GM15510 (cell line): Measurements from ENCODE around the gene PAQR4.
A peak's percentile ranks its signal among the peaks of the same experiment; 100 is the strongest.

Experiments used
- POLR2A ChIP-seq: IDR thresholded peaks from 3 replicates; pipeline ENCODE4 v1.6.1; 2011; ENCODE audit warnings: borderline replicate concordance; ENCODE audit not compliant: insufficient read length; ENCODE audit errors: extremely low read depth

The PAQR4 gene

GRCh38 chr16:2971134-2971984 is 2.2 kb downstream of the PAQR4 start:
- TF ChIP-seq POLR2A = peak; percentile 13

DNA sequence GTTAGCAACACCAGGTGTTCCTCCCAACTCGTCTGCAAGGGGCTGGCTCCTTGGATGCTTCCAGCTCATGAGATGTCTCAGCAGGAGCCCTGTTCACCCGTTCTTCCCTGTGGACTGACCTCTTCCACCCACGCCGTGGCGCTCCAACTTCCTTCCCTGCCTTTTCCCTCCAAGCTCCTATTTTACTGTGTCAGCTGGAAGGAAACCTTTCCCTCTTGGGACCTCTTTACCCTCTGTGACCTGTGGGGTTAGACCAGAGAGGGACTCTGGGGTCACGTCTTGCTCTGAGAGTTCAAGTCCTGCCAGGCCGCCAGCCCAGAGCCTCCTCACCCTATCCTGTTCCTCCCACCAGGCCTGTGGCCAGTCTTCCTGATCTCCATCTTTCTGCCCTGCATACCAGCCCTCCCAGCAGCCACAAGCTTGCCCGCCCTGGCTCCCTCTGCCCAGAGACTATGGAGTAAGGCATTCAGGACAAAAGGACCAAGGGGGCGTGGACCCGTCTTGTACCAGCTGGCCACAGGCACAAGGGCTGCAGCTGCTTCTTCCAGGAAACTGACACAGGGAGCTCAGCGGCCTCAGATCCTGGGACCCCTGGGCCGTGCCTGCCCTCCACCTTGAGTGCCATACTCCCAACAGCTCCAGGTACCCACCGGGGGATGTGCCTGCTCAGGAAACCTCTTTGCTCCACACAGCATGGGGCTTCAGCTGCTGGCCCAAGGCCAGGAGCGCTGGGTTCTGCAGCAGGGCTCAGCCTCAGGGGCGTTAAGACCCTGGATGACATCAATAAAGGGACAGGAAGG is 3.0 kb downstream of the PAQR4 start:
- TF ChIP-seq POLR2A = no peak

- no peak for TF ChIP-seq POLR2A
Observed at GRCh38 chr16:2973093-2973492, 3.9 kb downstream of the PAQR4 start.

GRCh38 chr16:2973605-2974318 is 4.6 kb downstream of the PAQR4 start:
- no peak for TF ChIP-seq POLR2A

GRCh38 chr16:2974319-2975056 is 5.3 kb downstream of the PAQR4 start:
- no peak for TF ChIP-seq POLR2A

GRCh38 chr16:2975161-2975795 is 6.1 kb downstream of the PAQR4 start:
- no peak for TF ChIP-seq POLR2A

DNA sequence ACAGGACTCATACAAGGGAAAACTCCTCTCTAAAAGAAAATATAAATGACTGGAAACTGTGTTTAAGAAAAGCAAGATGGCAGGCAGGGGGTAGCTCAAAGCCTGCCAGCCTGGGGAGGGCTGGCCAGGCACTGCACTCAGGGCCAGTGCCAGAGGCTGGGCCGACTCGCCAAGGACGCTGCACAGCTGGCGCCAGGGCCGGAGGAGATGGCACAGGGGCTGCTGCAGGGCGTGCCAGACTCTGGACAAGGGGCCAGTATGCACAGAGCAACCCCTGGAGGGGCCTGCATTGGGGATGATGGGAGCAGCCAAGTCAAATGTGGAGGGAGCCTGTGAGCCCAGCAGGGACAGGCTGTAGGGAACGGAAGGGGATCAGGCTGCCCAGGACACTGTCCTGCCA is 7.1 kb downstream of the PAQR4 start:
- TF ChIP-seq POLR2A = no peak

GRCh38 chr16:2976673-2977072 is 7.5 kb downstream of the PAQR4 start:
- TF ChIP-seq POLR2A = no peak

- no peak for TF ChIP-seq POLR2A
Observed at GRCh38 chr16:2977440-2977839, 8.3 kb downstream of the PAQR4 start.

GRCh38 chr16:2979669-2980226 is 10.6 kb downstream of the PAQR4 start:
- TF ChIP-seq POLR2A = no peak

DNA sequence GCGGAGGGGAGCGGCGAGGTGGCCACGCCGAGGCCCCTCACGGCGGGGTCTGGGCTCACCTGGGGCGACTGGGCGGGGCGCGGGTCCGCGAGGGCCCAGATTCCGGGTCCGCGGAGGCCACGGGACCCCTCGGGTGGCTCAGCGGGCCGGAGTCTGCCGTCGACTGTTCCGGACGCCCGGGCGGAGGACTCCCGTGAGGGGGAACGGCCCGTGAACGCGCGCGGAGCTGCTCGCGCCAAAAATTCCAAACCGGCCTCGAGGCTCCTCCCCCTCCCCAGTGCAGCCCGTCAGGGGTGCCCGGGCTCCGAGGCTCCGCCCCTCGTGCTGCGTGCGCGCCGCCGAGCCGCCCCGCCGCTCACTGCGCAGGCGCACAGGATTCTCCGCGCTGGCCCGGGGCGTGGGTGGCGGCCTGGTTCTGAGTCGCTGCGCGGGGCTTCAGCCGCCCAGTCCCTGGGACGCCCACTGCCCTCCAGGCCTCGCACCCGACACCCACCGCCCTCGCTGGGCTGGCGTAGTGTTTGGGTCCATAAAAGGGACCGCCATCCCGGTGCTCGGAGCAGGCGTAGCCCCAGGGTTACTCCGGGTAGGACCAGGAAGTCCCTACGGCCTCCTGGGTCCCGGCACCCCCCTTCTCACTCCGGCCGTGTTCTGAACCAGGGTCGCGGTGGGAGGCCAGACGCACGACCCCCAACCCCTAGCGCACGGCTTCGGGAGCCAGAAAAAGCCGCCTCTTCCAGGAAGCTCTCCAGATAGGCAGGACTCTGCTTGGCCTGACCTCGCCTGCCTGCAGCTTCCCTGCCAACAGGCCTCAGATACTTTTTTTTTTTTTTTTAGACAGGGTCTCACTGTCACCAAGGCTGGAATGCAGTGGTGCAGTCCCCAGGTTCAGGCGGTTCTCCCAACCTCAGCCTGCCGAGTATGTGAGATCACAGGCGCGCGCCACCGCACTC is 11.4 kb downstream of the PAQR4 start, which contains the start of gene PKMYT1:
Gene PKMYT1 (minus strand): TSS at position 220 of the 950 bp plus-strand sequence. CDS start 789 bp downstream, outside the sequence.
- TF ChIP-seq POLR2A = peak; percentile 98

GRCh38 chr16:2981177-2981898 is 12.2 kb downstream of the PAQR4 start:
- no peak for TF ChIP-seq POLR2A
